Measurements from ENCODE around the gene MEG3. TPM values are rescaled to one million over a fixed set of nuclear protein-coding genes. Genes with fewer than 3 reads are reported as not detected.

MEG3 gene
- total and polyA plus RNA-seq, 2 of the 8 experiments (the other 6 are each of a cell fraction or from before 2014, with no cell fraction given), result 0.17 to 1.1 TPM

GRCh38 chr14:100882026-100882967, 56.4 kb downstream of the MEG3 start (continued):
- TF ChIP-seq ATF2 (IDR thresholded peaks at IDR 0.05; ENCODE audit: low read length) (no peak), EP300 (IDR thresholded peaks at IDR 0.05; ENCODE audit: borderline replicate concordance in 1 of 2, low read depth in 2 of 2, low read length in 2 of 2) (no peak), USF2 (IDR thresholded peaks at IDR 0.05; ENCODE audit: low read length) (no peak), GABPA (IDR thresholded peaks at IDR 0.05; ENCODE audit: borderline replicate concordance, insufficient read depth, low read length) (no peak), TAF1 (IDR thresholded peaks at IDR 0.05; ENCODE audit: low read depth, low read length) (no peak)

Measured in H1 (cell line).